ENCODE data around the gene AP3B1. TPM values are rescaled to one million over a fixed set of nuclear protein-coding genes. Genes with fewer than 3 reads are reported as not detected.
A peak's percentile ranks its signal among the peaks of the same experiment; 100 is the strongest.

Gene AP3B1
- total RNA-seq, 1 experiment from 2014 or later: 39.7 TPM

GRCh38 chr5:78007233-78007632 lies 287.3 kb downstream of the AP3B1 start:
- Mint-ChIP-seq H3K4me3 (ENCODE audit: unreplicated experiment) (no peak overlapping the region), H3K4me1 (ENCODE audit: insufficient read depth, unreplicated experiment) (no peaks in the 10 kb centered on the region), H3K27ac (ENCODE audit: low read depth, unreplicated experiment) (no peak overlapping the region), H3K9me3 (ENCODE audit: unreplicated experiment) (no peaks in the 10 kb centered on the region), H3K36me3 (ENCODE audit: insufficient read depth, unreplicated experiment) (no peaks in the 10 kb centered on the region), H3K27me3 (ENCODE audit: insufficient read depth, unreplicated experiment) (no peaks in the 10 kb centered on the region)
- ChIA-PET CTCF (interaction anchor here (0.5 to 2.1 kb wide), 10 partner anchors 9 to 1211 kb away, joined by 3 to 8 read pairs (median 4); no protein-coding TSS in a partner anchor), POLR2A (no interaction called here)
- TF ChIP-seq CTCF (IDR thresholded peaks at IDR 0.05; ENCODE audit: unreplicated experiment): no peak
- intact Hi-C loops (cut with micrococcal nuclease): loop anchor here (5.0 kb wide), 1 partner anchor 490 kb away; no protein-coding TSS in a partner anchor
- BruUV-seq (replicated peaks): no TSS peak
- no peak for DNase-seq (ENCODE audit: unreplicated experiment)

GRCh38 chr5:78006449-78006848 lies 288.0 kb downstream of the AP3B1 start:
- H3K4me1 Mint-ChIP-seq (ENCODE audit: insufficient read depth, unreplicated experiment): no peaks in the 10 kb centered on the region
- intact Hi-C loops (cut with micrococcal nuclease): loop anchor here (5.0 kb wide), 1 partner anchor 489 kb away; no protein-coding TSS in a partner anchor
- ChIA-PET CTCF (interaction anchor here (0.6 to 2.1 kb wide), 4 partner anchors 11 to 451 kb away, joined by 3 to 8 read pairs (median 5); no protein-coding TSS in a partner anchor), POLR2A (interaction anchor here (0.6 kb wide), 1 partner anchor 706 kb away, joined by 3 read pairs; no protein-coding TSS in a partner anchor)
- no TSS peak for BruUV-seq (replicated peaks)
- no peaks in the 10 kb centered on the region for H3K36me3 Mint-ChIP-seq (ENCODE audit: insufficient read depth, unreplicated experiment)
- no peaks in the 10 kb centered on the region for H3K27me3 Mint-ChIP-seq (ENCODE audit: insufficient read depth, unreplicated experiment)
- no peak for DNase-seq (ENCODE audit: unreplicated experiment)
- no peak overlapping the region for H3K27ac Mint-ChIP-seq (ENCODE audit: low read depth, unreplicated experiment)
- TF ChIP-seq CTCF (IDR thresholded peaks at IDR 0.05; ENCODE audit: unreplicated experiment): no peak
- H3K4me3 Mint-ChIP-seq (ENCODE audit: unreplicated experiment): no peak overlapping the region
- H3K9me3 Mint-ChIP-seq (ENCODE audit: unreplicated experiment): no peaks in the 10 kb centered on the region

GRCh38 chr5:78005021-78005785 lies 289.3 kb downstream of the AP3B1 start:
- H3K9me3 Mint-ChIP-seq (ENCODE audit: unreplicated experiment): no peaks in the 10 kb centered on the region
- H3K4me3 Mint-ChIP-seq (ENCODE audit: unreplicated experiment): no peak overlapping the region
- no peaks in the 10 kb centered on the region for H3K4me1 Mint-ChIP-seq (ENCODE audit: insufficient read depth, unreplicated experiment)
- DNase-seq (ENCODE audit: unreplicated experiment): peak; percentile 39
- intact Hi-C loops (cut with micrococcal nuclease): loop anchor here (5.0 kb wide), 1 partner anchor 488 kb away; no protein-coding TSS in a partner anchor
- no peaks in the 10 kb centered on the region for H3K36me3 Mint-ChIP-seq (ENCODE audit: insufficient read depth, unreplicated experiment)
- POLR2A ChIA-PET: interaction anchor here (0.6 kb wide), 1 partner anchor 11 kb away, joined by 3 read pairs; no protein-coding TSS in a partner anchor
- H3K27me3 Mint-ChIP-seq (ENCODE audit: insufficient read depth, unreplicated experiment): no peaks in the 10 kb centered on the region
- CTCF ChIA-PET: interaction anchor here (0.5 kb wide), 1 partner anchor 493 kb away, joined by 3 read pairs; no protein-coding TSS in a partner anchor
- no peak overlapping the region for H3K27ac Mint-ChIP-seq (ENCODE audit: low read depth, unreplicated experiment)
- no peak for TF ChIP-seq CTCF (IDR thresholded peaks at IDR 0.05; ENCODE audit: unreplicated experiment)
- no TSS peak for BruUV-seq (replicated peaks)

- BruUV-seq (replicated peaks): no TSS peak
- ChIA-PET CTCF (interaction anchor here (0.6 kb wide), 1 partner anchor 448 kb away, joined by 3 read pairs; no protein-coding TSS in a partner anchor), POLR2A (no interaction called here)
- DNase-seq (ENCODE audit: unreplicated experiment): no peak
- Mint-ChIP-seq H3K4me1 (ENCODE audit: insufficient read depth, unreplicated experiment) (no peaks in the 10 kb centered on the region), H3K36me3 (ENCODE audit: insufficient read depth, unreplicated experiment) (peaks cover 2% of the 10 kb centered on the region), H3K27ac (ENCODE audit: low read depth, unreplicated experiment) (no peak overlapping the region), H3K27me3 (ENCODE audit: insufficient read depth, unreplicated experiment) (no peaks in the 10 kb centered on the region), H3K9me3 (ENCODE audit: unreplicated experiment) (no peaks in the 10 kb centered on the region), H3K4me3 (ENCODE audit: unreplicated experiment) (no peak overlapping the region)
- intact Hi-C loops (cut with micrococcal nuclease): no loop called here
- no peak for TF ChIP-seq CTCF (IDR thresholded peaks at IDR 0.05; ENCODE audit: unreplicated experiment)
These were observed 289.9 kb downstream of the AP3B1 start for GRCh38 chr5:78004559-78004958.

All from MCF 10A (cell line).